HepG2 (cell line): ENCODE data around the gene TPSB2. TPM values are rescaled to one million over a fixed set of nuclear protein-coding genes. Genes with fewer than 3 reads are reported as not detected.

Source experiments
- ARNTL ChIP-seq: sonication (generic); formaldehyde crosslinking; IDR thresholded peaks from 2 replicates; pipeline ENCODE4 v1.4.0; 2020; ENCODE audit warnings: mild to moderate bottlenecking, missing genetic modification reagents
- BORCS8-MEF2B ChIP-seq: sonication (generic); formaldehyde crosslinking; IDR thresholded peaks from 2 replicates; pipeline ENCODE4 v1.8.0; 2022; ENCODE audit warnings: mild to moderate bottlenecking, missing genetic modification reagents
- TMF1 ChIP-seq: sonication (generic); formaldehyde crosslinking; IDR thresholded peaks from 2 replicates; pipeline ENCODE4 v1.8.1; 2022; ENCODE audit warnings: low read depth, missing genetic modification reagents
- ZNF33B ChIP-seq: sonication (generic); formaldehyde crosslinking; IDR thresholded peaks from 2 replicates; pipeline ENCODE4 v1.5.1; 2020; ENCODE audit warnings: mild to moderate bottlenecking, missing genetic modification reagents
- ZNF790 ChIP-seq: sonication (generic); formaldehyde crosslinking; IDR thresholded peaks from 2 replicates; pipeline ENCODE4 v1.8.0; 2022; ENCODE audit warnings: missing genetic modification reagents, mild to moderate bottlenecking, borderline replicate concordance
- polyA plus RNA-seq, 8 experiments: library from polyadenylated mRNA; depleted of rRNA in 3 of 8; stranded (reverse) in 7 of 8; unstranded in 1 of 8; fragments of >200 nt; fragmentation: Illumina TruSeq in 4 of 8; extraction: Trizol in 4 of 8; gene quantifications; 2 replicates each; pipeline versions ENCODE4 v1.2.1 to v1.2.3, GENCODE V29; 2011 to 2016; ENCODE audit warnings: low read depth in 4 of 8, missing spikeins in 1 of 8, mixed read lengths in 1 of 8; ENCODE audit not compliant: insufficient read depth in 1 of 8
- total RNA-seq, 5 experiments: library from RNA; depleted of rRNA; stranded (reverse); fragments of >200 nt; fragmentation: Illumina TruSeq; extraction: Trizol; gene quantifications; 2 replicates each; pipeline ENCODE4 v1.2.3, GENCODE V29; 2016; ENCODE audit warnings: low read depth in 1 of 5
- TF ChIP-seq, protein P1 (sequence below): sonication (generic); formaldehyde crosslinking; IDR thresholded peaks from 2 replicates; pipeline ENCODE4 v1.5.0; 2020; ENCODE audit warnings: mild to moderate bottlenecking, missing genetic modification reagents
- TF ChIP-seq, protein P2 (sequence below): sonication (generic); formaldehyde crosslinking; IDR thresholded peaks from 2 replicates; pipeline ENCODE4 v1.5.0; 2020; ENCODE audit warnings: missing genetic modification reagents
- TF ChIP-seq, protein P3 (sequence below): sonication (generic); formaldehyde crosslinking; IDR thresholded peaks from 2 replicates; pipeline ENCODE4 v1.4.0; 2020; ENCODE audit warnings: missing genetic modification reagents

The TPSB2 gene
- total and polyA plus RNA-seq, 2 of the 13 experiments (the other 11 are each of a cell fraction or from before 2014, with no cell fraction given): not detected

DNA sequence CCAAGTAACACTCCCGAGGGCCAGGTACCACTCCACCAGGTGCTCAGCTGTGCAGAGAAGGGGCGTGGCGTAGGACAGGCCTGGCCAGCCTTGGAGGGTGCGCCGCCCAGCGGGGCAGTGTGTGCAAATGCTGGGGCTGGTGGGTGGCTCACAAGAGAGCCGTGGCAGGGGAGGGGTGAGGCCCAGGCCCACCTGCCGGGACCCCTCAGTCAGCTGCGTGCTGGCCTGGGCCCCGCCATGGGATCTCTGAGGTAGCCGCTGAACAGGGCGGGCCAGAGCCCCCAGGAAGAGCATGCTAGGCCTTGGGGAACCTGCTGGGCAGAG lies 13.7 kb downstream of the TPSB2 start (continued):
- TF ChIP-seq, protein P1, sequence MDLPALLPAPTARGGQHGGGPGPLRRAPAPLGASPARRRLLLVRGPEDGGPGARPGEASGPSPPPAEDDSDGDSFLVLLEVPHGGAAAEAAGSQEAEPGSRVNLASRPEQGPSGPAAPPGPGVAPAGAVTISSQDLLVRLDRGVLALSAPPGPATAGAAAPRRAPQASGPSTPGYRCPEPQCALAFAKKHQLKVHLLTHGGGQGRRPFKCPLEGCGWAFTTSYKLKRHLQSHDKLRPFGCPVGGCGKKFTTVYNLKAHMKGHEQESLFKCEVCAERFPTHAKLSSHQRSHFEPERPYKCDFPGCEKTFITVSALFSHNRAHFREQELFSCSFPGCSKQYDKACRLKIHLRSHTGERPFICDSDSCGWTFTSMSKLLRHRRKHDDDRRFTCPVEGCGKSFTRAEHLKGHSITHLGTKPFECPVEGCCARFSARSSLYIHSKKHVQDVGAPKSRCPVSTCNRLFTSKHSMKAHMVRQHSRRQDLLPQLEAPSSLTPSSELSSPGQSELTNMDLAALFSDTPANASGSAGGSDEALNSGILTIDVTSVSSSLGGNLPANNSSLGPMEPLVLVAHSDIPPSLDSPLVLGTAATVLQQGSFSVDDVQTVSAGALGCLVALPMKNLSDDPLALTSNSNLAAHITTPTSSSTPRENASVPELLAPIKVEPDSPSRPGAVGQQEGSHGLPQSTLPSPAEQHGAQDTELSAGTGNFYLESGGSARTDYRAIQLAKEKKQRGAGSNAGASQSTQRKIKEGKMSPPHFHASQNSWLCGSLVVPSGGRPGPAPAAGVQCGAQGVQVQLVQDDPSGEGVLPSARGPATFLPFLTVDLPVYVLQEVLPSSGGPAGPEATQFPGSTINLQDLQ (CRISPR knock-in tag): no peak
- TF ChIP-seq BORCS8-MEF2B (CRISPR knock-in tag) (no peak), TMF1 (CRISPR knock-in tag) (no peak), ZNF33B (no peak), ZNF790 (CRISPR knock-in tag) (no peak), ARNTL (CRISPR knock-in tag) (no peak)
- TF ChIP-seq, protein P2, sequence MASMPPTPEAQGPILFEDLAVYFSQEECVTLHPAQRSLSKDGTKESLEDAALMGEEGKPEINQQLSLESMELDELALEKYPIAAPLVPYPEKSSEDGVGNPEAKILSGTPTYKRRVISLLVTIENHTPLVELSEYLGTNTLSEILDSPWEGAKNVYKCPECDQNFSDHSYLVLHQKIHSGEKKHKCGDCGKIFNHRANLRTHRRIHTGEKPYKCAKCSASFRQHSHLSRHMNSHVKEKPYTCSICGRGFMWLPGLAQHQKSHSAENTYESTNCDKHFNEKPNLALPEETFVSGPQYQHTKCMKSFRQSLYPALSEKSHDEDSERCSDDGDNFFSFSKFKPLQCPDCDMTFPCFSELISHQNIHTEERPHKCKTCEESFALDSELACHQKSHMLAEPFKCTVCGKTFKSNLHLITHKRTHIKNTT (CRISPR knock-in tag): no peak
- TF ChIP-seq, protein P3, sequence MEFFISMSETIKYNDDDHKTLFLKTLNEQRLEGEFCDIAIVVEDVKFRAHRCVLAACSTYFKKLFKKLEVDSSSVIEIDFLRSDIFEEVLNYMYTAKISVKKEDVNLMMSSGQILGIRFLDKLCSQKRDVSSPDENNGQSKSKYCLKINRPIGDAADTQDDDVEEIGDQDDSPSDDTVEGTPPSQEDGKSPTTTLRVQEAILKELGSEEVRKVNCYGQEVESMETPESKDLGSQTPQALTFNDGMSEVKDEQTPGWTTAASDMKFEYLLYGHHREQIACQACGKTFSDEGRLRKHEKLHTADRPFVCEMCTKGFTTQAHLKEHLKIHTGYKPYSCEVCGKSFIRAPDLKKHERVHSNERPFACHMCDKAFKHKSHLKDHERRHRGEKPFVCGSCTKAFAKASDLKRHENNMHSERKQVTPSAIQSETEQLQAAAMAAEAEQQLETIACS: no peak
